Thyroid gland (tissue), 4 donors: ENCODE results near the gene WNT8A.

ENCODE experiments used
- CTCF ChIP-seq, 6 experiments: fragments of 200-600 bp in 3 of 6; fragments of 450-650 bp in 3 of 6; sonication (generic) in 3 of 6; IDR thresholded peaks; one replicate each; pipeline ENCODE4 v1.5.1; 2016 to 2019; ENCODE audit warnings: antibody characterized with exemption in 6 of 6, mild to moderate bottlenecking in 2 of 6, inconsistent platforms in 1 of 6, moderate library complexity in 1 of 6
- POLR2A ChIP-seq, 2 donors: fragments of 450-650 bp; IDR thresholded peaks; one replicate each; pipeline ENCODE4 v1.6.1; 2017; ENCODE audit warnings: antibody characterized with exemption in 2 of 2, mild to moderate bottlenecking in 2 of 2, moderate library complexity in 1 of 2

- no peak for TF ChIP-seq CTCF (IDR thresholded peaks at IDR 0.05)
- TF ChIP-seq POLR2A (IDR thresholded peaks at IDR 0.05), result no peak
Measured at GRCh38 chr5:138065102-138065501, 18.7 kb upstream of the WNT8A start.
